Ishikawa (cell line): Measurements from ENCODE around the gene EIF2S2.

Experiments
- CEBPB ChIP-seq: IDR thresholded peaks from 2 replicates; pipeline ENCODE4 v1.6.1; 2012
- CREB1 ChIP-seq: IDR thresholded peaks from 2 replicates; pipeline ENCODE4 v1.6.1; 2012; ENCODE audit warnings: low read depth
- TAF1 ChIP-seq: IDR thresholded peaks from 2 replicates; pipeline ENCODE4 v1.6.1; 2012; ENCODE audit warnings: low read depth, mild to moderate bottlenecking
- TEAD4 ChIP-seq: IDR thresholded peaks from 2 replicates; pipeline ENCODE4 v1.6.1; 2012
- YY1 ChIP-seq: IDR thresholded peaks from 2 replicates; pipeline ENCODE4 v1.6.1; 2012; ENCODE audit warnings: low read depth
- ZBTB7A ChIP-seq: IDR thresholded peaks from 2 replicates; pipeline ENCODE4 v1.6.1; 2012; ENCODE audit warnings: low read depth
- TF ChIP-seq, protein P1 (sequence below): IDR thresholded peaks from 2 replicates; pipeline ENCODE4 v1.6.1; 2012
- TF ChIP-seq, protein P2 (sequence below): IDR thresholded peaks from 2 replicates; pipeline ENCODE4 v1.6.1; 2012; ENCODE audit warnings: low read depth, mild to moderate bottlenecking

DNA sequence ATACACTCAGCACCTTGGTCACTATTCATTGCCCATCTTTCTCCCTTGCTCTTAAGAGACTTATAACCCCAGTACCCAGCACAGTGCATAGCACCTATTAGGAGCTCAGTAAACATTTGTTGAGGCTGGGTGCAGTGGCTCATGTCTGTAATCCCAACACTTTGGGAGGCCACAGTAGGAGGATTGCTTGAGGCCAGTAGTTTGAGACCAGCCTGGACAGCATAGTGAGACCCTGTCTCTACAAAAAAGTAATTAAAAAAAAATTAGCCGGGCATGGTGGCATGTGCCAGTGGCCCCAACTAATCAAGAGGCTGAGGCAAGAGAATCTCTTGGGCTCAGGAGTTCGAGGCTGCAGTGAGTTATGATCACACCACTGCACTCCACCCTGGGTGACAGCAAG is 8.2 kb upstream of the EIF2S2 start:
- TF ChIP-seq, protein P1, sequence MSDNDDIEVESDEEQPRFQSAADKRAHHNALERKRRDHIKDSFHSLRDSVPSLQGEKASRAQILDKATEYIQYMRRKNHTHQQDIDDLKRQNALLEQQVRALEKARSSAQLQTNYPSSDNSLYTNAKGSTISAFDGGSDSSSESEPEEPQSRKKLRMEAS, result no peak
- TF ChIP-seq YY1 (no peak), TEAD4 (no peak), CREB1 (no peak), TAF1 (no peak), CEBPB (no peak), ZBTB7A (no peak)
- TF ChIP-seq, protein P2, sequence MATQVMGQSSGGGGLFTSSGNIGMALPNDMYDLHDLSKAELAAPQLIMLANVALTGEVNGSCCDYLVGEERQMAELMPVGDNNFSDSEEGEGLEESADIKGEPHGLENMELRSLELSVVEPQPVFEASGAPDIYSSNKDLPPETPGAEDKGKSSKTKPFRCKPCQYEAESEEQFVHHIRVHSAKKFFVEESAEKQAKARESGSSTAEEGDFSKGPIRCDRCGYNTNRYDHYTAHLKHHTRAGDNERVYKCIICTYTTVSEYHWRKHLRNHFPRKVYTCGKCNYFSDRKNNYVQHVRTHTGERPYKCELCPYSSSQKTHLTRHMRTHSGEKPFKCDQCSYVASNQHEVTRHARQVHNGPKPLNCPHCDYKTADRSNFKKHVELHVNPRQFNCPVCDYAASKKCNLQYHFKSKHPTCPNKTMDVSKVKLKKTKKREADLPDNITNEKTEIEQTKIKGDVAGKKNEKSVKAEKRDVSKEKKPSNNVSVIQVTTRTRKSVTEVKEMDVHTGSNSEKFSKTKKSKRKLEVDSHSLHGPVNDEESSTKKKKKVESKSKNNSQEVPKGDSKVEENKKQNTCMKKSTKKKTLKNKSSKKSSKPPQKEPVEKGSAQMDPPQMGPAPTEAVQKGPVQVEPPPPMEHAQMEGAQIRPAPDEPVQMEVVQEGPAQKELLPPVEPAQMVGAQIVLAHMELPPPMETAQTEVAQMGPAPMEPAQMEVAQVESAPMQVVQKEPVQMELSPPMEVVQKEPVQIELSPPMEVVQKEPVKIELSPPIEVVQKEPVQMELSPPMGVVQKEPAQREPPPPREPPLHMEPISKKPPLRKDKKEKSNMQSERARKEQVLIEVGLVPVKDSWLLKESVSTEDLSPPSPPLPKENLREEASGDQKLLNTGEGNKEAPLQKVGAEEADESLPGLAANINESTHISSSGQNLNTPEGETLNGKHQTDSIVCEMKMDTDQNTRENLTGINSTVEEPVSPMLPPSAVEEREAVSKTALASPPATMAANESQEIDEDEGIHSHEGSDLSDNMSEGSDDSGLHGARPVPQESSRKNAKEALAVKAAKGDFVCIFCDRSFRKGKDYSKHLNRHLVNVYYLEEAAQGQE, result no peak
